DOHH2 (cell line): ENCODE results near the gene RHOD.

Experiments used
- H3F3A ChIP-seq: fragments of 200-600 bp; sonication (generic), shearing (Covaris generic); 2 replicates; pipeline ENCODE4 v1.6.0; 2016; ENCODE audit warnings: antibody characterized with exemption, mild to moderate bottlenecking; ENCODE audit not compliant: control insufficient read depth, insufficient read depth
- H3K27ac ChIP-seq: fragments of 200-600 bp; sonication (generic); 2 replicates; pipeline ENCODE4 v1.5.1; 2014; ENCODE audit warnings: low read depth, mild to moderate bottlenecking, low read length, moderate library complexity
- H3K27me3 ChIP-seq: fragments of 200-600 bp; sonication (generic); 2 replicates; pipeline ENCODE4 v1.6.1; 2014; ENCODE audit warnings: mild to moderate bottlenecking, low read length, mixed read lengths; ENCODE audit not compliant: control insufficient read depth
- H3K36me3 ChIP-seq: fragments of 200-600 bp; sonication (generic); 2 replicates; pipeline ENCODE4 v1.6.1; 2014; ENCODE audit warnings: mild to moderate bottlenecking, low read length, moderate library complexity, mixed read lengths; ENCODE audit not compliant: control insufficient read depth
- H3K4me1 ChIP-seq: fragments of 200-600 bp; sonication (generic); 2 replicates; pipeline ENCODE4 v1.6.1; 2014; ENCODE audit warnings: mild to moderate bottlenecking, low read length, mixed read lengths; ENCODE audit not compliant: control insufficient read depth
- H3K4me2 ChIP-seq: fragments of 200-600 bp; sonication (generic); 2 replicates; pipeline ENCODE4 v1.6.0; 2014; ENCODE audit warnings: mild to moderate bottlenecking, low read length, moderate library complexity
- H3K4me3 ChIP-seq: fragments of 200-600 bp; sonication (generic); 2 replicates; pipeline ENCODE4 v1.5.1; 2014; ENCODE audit warnings: mild to moderate bottlenecking, low read length, mixed read lengths
- H3K79me2 ChIP-seq: fragments of 200-600 bp; sonication (generic); 2 replicates; pipeline ENCODE4 v1.6.1; 2014; ENCODE audit warnings: mild to moderate bottlenecking, low read length, mixed read lengths; ENCODE audit not compliant: control insufficient read depth
- H3K9me2 ChIP-seq: fragments of 200-600 bp; sonication (generic); replicated peaks from 2 replicates; pipeline ENCODE4 v1.6.1; 2014; ENCODE audit warnings: mild to moderate bottlenecking, low read length, mixed read lengths; ENCODE audit not compliant: control insufficient read depth
- H3K9me3 ChIP-seq: fragments of 200-600 bp; sonication (generic); 2 replicates; pipeline ENCODE4 v1.6.1; 2014; ENCODE audit warnings: antibody characterized with exemption, low read length, mixed read lengths; ENCODE audit not compliant: control insufficient read depth, insufficient read depth
- H4K20me1 ChIP-seq: fragments of 200-600 bp; sonication (generic); 2 replicates; pipeline ENCODE4 v1.6.0; 2014; ENCODE audit warnings: low read depth, mild to moderate bottlenecking, antibody characterized with exemption, low read length, moderate library complexity; ENCODE audit not compliant: control insufficient read depth, insufficient read depth
- CTCF ChIP-seq: fragments of 200-600 bp; sonication (generic); IDR thresholded peaks from one replicate; pipeline ENCODE4 v1.5.1; 2014; ENCODE audit warnings: antibody characterized with exemption, mild to moderate bottlenecking, low read depth, low read length; ENCODE audit not compliant: poor library complexity, severe bottlenecking
- EZH2phosphoT487 ChIP-seq: fragments of 200-600 bp; sonication (generic); IDR thresholded peaks from 2 replicates; pipeline ENCODE4 v1.6.1; 2017; ENCODE audit warnings: borderline replicate concordance, mild to moderate bottlenecking, antibody characterized with exemption, low read length, moderate library complexity, mixed read lengths

RHOD gene

GRCh38 chr11:67117672-67118180 is 61.1 kb downstream of the RHOD start:
- no peaks in the 10 kb centered on the region for H3K9me3 ChIP-seq
- TF ChIP-seq CTCF (no peak), EZH2phosphoT487 (peak; percentile 32; the same call in 1 of the 2 replicates)
- H3K9me2 ChIP-seq = no peaks in the 10 kb centered on the region
- H4K20me1 ChIP-seq = no peaks in the 10 kb centered on the region
- H3F3A ChIP-seq = peaks cover 21% of the 10 kb centered on the region
- peaks cover 35% of the 10 kb centered on the region for H3K79me2 ChIP-seq
- peak overlapping the region; percentile 74 for H3K4me3 ChIP-seq
- no peak overlapping the region for H3K27ac ChIP-seq
- H3K36me3 ChIP-seq = peaks cover 21% of the 10 kb centered on the region
- peaks cover 34% of the 10 kb centered on the region for H3K27me3 ChIP-seq
- H3K4me2 ChIP-seq = peak overlapping the region; percentile 80
- H3K4me1 ChIP-seq = peaks cover 31% of the 10 kb centered on the region

- Histone ChIP-seq H3K27ac (no peak overlapping the region), H3K79me2 (peaks cover 41% of the 10 kb centered on the region), H3K4me2 (peak overlapping the region; percentile 80), H3F3A (peaks cover 21% of the 10 kb centered on the region), H3K36me3 (peaks cover 26% of the 10 kb centered on the region), H4K20me1 (no peaks in the 10 kb centered on the region), H3K4me3 (peak overlapping the region; percentile 74), H3K27me3 (peaks cover 29% of the 10 kb centered on the region), H3K9me2 (no peaks in the 10 kb centered on the region), H3K4me1 (peaks cover 32% of the 10 kb centered on the region), H3K9me3 (no peaks in the 10 kb centered on the region)
- no peak for TF ChIP-seq EZH2phosphoT487
- no peak for TF ChIP-seq CTCF
Observed at GRCh38 chr11:67118181-67118766, 61.6 kb downstream of the RHOD start.

GRCh38 chr11:67118801-67119584 is 62.3 kb downstream of the RHOD start, which contains the start of gene KDM2A:
TSS of gene KDM2A (plus strand) at chr11:67119263. CDS start at chr11:67121317, 2,054 bp downstream.
- Histone ChIP-seq H3K79me2 (peaks cover 48% of the 10 kb centered on the region), H3K9me3 (no peaks in the 10 kb centered on the region), H4K20me1 (no peaks in the 10 kb centered on the region), H3K4me2 (peak within 1 kb of the TSS; percentile 80), H3K27me3 (peaks cover 27% of the 10 kb centered on the region), H3K4me3 (peak within 1 kb of the TSS; percentile 85), H3K4me1 (peaks cover 31% of the 10 kb centered on the region), H3F3A (peaks cover 21% of the 10 kb centered on the region), H3K36me3 (peaks cover 33% of the 10 kb centered on the region), H3K27ac (peak within 1 kb of the TSS; percentile 70), H3K9me2 (no peaks in the 10 kb centered on the region)
- TF ChIP-seq EZH2phosphoT487 (no peak), CTCF (no peak)
